ENCODE data around the gene DDX49. TPM values are rescaled to one million over a fixed set of nuclear protein-coding genes. Genes with fewer than 3 reads are reported as not detected.
"Not testable (repeated sequence)": the region's sequence is repeated elsewhere in the genome, so short reads cannot be mapped to it uniquely, and the experiment has no call there.

Gene DDX49
- total RNA-seq, 1 experiment from 2014 or later = 98.8 TPM

- peaks cover 18% of the 10 kb centered on the region for H3K4me1 Mint-ChIP-seq (ENCODE audit: insufficient read depth, unreplicated experiment)
- intact Hi-C loops (cut with micrococcal nuclease) = loop anchor here (2.0 kb wide), 1 partner anchor 15 kb away; no protein-coding TSS in a partner anchor
- no TSS peak for BruUV-seq (replicated peaks)
Observed at GRCh38 chr19:18951721-18952281, 32.3 kb downstream of the DDX49 start.

GRCh38 chr19:18952364-18953003, 33.0 kb downstream of the DDX49 start:
- CTCF ChIA-PET = interaction anchor here (1.4 kb wide), 1 partner anchor 35 kb away, joined by 6 read pairs; no protein-coding TSS in a partner anchor
- BruUV-seq (replicated peaks); H3K27ac Mint-ChIP-seq (ENCODE audit: low read depth, unreplicated experiment); H3K9me3 Mint-ChIP-seq (ENCODE audit: unreplicated experiment); H3K36me3 Mint-ChIP-seq (ENCODE audit: insufficient read depth, unreplicated experiment); H3K27me3 Mint-ChIP-seq (ENCODE audit: insufficient read depth, unreplicated experiment); H3K4me3 Mint-ChIP-seq (ENCODE audit: unreplicated experiment): not testable (repeated sequence)
- DNase-seq (ENCODE audit: unreplicated experiment) = peak; percentile 54
- intact Hi-C loops (cut with micrococcal nuclease) = loop anchor here (2.0 kb wide), 1 partner anchor 14 kb away; no protein-coding TSS in a partner anchor
- H3K4me1 Mint-ChIP-seq (ENCODE audit: insufficient read depth, unreplicated experiment) = peaks cover 18% of the 10 kb centered on the region
- POLR2A ChIA-PET = interaction anchor here (0.7 to 1.4 kb wide), 4 partner anchors 13 to 33 kb away, joined by 3 to 6 read pairs (median 3); partner anchors contain the start of genes COPE and DDX49

More at GRCh38 chr19:18951721-18952281, 32.3 kb downstream of the DDX49 start:
- ChIA-PET POLR2A (interaction anchor here (0.6 to 1.4 kb wide), 5 partner anchors 10 to 35 kb away, joined by 3 to 5 read pairs (median 4); partner anchors contain the start of genes COPE and DDX49), CTCF (interaction anchor here (1.6 kb wide), 1 partner anchor 9 kb away, joined by 3 read pairs; no protein-coding TSS in a partner anchor)
- Mint-ChIP-seq H3K4me3 (ENCODE audit: unreplicated experiment) (no peak overlapping the region), H3K9me3 (ENCODE audit: unreplicated experiment) (peaks cover 8% of the 10 kb centered on the region), H3K27ac (ENCODE audit: low read depth, unreplicated experiment) (no peak overlapping the region), H3K27me3 (ENCODE audit: insufficient read depth, unreplicated experiment) (no peaks in the 10 kb centered on the region), H3K36me3 (ENCODE audit: insufficient read depth, unreplicated experiment) (peaks cover 6% of the 10 kb centered on the region)
- peak; percentile 75 for DNase-seq (ENCODE audit: unreplicated experiment)
- no peak for TF ChIP-seq CTCF (IDR thresholded peaks at IDR 0.05; ENCODE audit: unreplicated experiment)

- intact Hi-C loops (cut with micrococcal nuclease) = no loop called here
- peaks cover 8% of the 10 kb centered on the region for H3K9me3 Mint-ChIP-seq (ENCODE audit: unreplicated experiment)
Observed at GRCh38 chr19:18954094-18954493, 34.6 kb downstream of the DDX49 start.

GRCh38 chr19:18955042-18955441, 35.5 kb downstream of the DDX49 start:
- POLR2A ChIA-PET = no interaction called here
- no peak overlapping the region for H3K4me3 Mint-ChIP-seq (ENCODE audit: unreplicated experiment)
- DNase-seq (ENCODE audit: unreplicated experiment) = no peak
- no TSS peak for BruUV-seq (replicated peaks)
- H3K36me3 Mint-ChIP-seq (ENCODE audit: insufficient read depth, unreplicated experiment) = peaks cover 6% of the 10 kb centered on the region
- TF ChIP-seq CTCF (IDR thresholded peaks at IDR 0.05; ENCODE audit: unreplicated experiment) = no peak
- intact Hi-C loops (cut with micrococcal nuclease) = no loop called here
- peaks cover 18% of the 10 kb centered on the region for H3K4me1 Mint-ChIP-seq (ENCODE audit: insufficient read depth, unreplicated experiment)
- H3K27ac Mint-ChIP-seq (ENCODE audit: low read depth, unreplicated experiment) = no peak overlapping the region
- CTCF ChIA-PET = no interaction called here
- no peaks in the 10 kb centered on the region for H3K27me3 Mint-ChIP-seq (ENCODE audit: insufficient read depth, unreplicated experiment)
- H3K9me3 Mint-ChIP-seq (ENCODE audit: unreplicated experiment) = peaks cover 8% of the 10 kb centered on the region

More at GRCh38 chr19:18954094-18954493, 34.6 kb downstream of the DDX49 start:
- TF ChIP-seq CTCF (IDR thresholded peaks at IDR 0.05; ENCODE audit: unreplicated experiment) = no peak
- ChIA-PET POLR2A (interaction anchor here (0.9 to 1.3 kb wide), 2 partner anchors 14 to 35 kb away, joined by 4 to 6 read pairs; partner anchors contain the start of genes COPE and DDX49), CTCF (no interaction called here)
- BruUV-seq (replicated peaks) = no TSS peak
- Mint-ChIP-seq H3K4me3 (ENCODE audit: unreplicated experiment) (no peak overlapping the region), H3K36me3 (ENCODE audit: insufficient read depth, unreplicated experiment) (peaks cover 6% of the 10 kb centered on the region), H3K4me1 (ENCODE audit: insufficient read depth, unreplicated experiment) (peaks cover 18% of the 10 kb centered on the region), H3K27me3 (ENCODE audit: insufficient read depth, unreplicated experiment) (no peaks in the 10 kb centered on the region), H3K27ac (ENCODE audit: low read depth, unreplicated experiment) (no peak overlapping the region)
- no peak for DNase-seq (ENCODE audit: unreplicated experiment)

Data from MCF 10A (cell line).